Pancreas (tissue), 10 donors: ENCODE data around the gene RSRC2. TPM values are rescaled to one million over a fixed set of nuclear protein-coding genes. Genes with fewer than 3 reads are reported as not detected.

Source experiments
- ATAC-seq, 4 donors: fragments of 200-7000 bp; cut with Tn5 transposase; one replicate each; pipeline versions ENCODE4 v1.8.0 to v1.9.1; 2020; ENCODE audit warnings: mild to moderate bottlenecking in 4 of 4, moderate library complexity in 4 of 4
- DNase-seq, 6 donors: peaks; one replicate each; pipeline ENCODE4 v3.0.0-alpha.2; 2020
- FAIRE-seq: peaks from 2 replicates; lab custom pipeline; 2012; peaks lifted over from hg19 to GRCh38; lab: Jason Lieb, UNC
- H3K27ac ChIP-seq, 4 donors: fragments of 200-600 bp; sonication (generic); 1 replicate in 3 of 4; 2 replicates in 1 of 4; pipeline versions ENCODE4 v1.5.0 to v1.8.0; 2020
- H3K27me3 ChIP-seq, 4 donors: fragments of 200-600 bp; one replicate each; pipeline ENCODE4 v1.8.0; 2021
- H3K36me3 ChIP-seq, 3 donors: fragments of 200-600 bp; sonication (generic) in 1 of 3; one replicate each; pipeline versions ENCODE4 v1.5.0 to v1.8.0; 2020 to 2021
- H3K4me1 ChIP-seq, 3 donors: fragments of 200-600 bp; one replicate each; pipeline ENCODE4 v1.8.0; 2021
- H3K4me3 ChIP-seq, 4 donors: fragments of 200-600 bp; sonication (generic) in 2 of 4; one replicate each; pipeline versions ENCODE4 v1.5.0 to v1.8.0; 2020 to 2021
- H3K9me3 ChIP-seq, 4 donors: fragments of 200-600 bp; one replicate each; pipeline ENCODE4 v1.8.0; 2021
- CTCF ChIP-seq, 4 donors: fragments of 200-600 bp; sonication (generic) in 3 of 4; IDR thresholded peaks; one replicate each; pipeline versions ENCODE4 v1.5.0 to v1.8.0; 2021; ENCODE audit warnings: antibody characterized with exemption in 4 of 4
- WGBS, 2 donors: extraction: QIAGEN DNeasy Blood & Tissue Kit; methylation state at CpG; one replicate each; pipeline ENCODE4 v1.1.7; 2013; 5-methylcytosine and 5-hydroxymethylcytosine counted together
- intact Hi-C, 3 donors: fragments of 100-400 bp; cut with DNase I; formaldehyde crosslinking; loops; one replicate each; pipeline versions ENCODE4 v1.11.1 to v1.14.2; 2022
- polyA plus RNA-seq, 2 donors: library from polyadenylated mRNA; stranded (reverse); fragments of 200-250 nt; gene quantifications; one replicate each; pipeline ENCODE4 v1.2.3, GENCODE V29; 2013
- total RNA-seq, 6 donors: library from RNA; stranded (reverse); fragmentation: NEBNext Ultra II Directional in 4 of 6; extraction: Animal tissue kit (Norgen Biotek cat#: 25700) in 4 of 6; gene quantifications; one replicate each; pipeline versions ENCODE4 v1.2.1 to v1.2.4, GENCODE V29; 2021 to 2023
- donor health status: healthy with polysubstance abuse.
- donor health status: DM: no; HTN: no; CAD: no; lungs with moderate emphysema.
- donor health status: DM: no; HTN: no; CAD: no.
- donor health status: control.
- donor health status: control.
- donor health status: Bipolar disorder and iron deficiency.
- donor health status: DM: yes; HTN: yes; CAD: no.
- donor health status: DM: no; HTN: no; CAD: no.
- donor health status: DM: no; HTN: no; CAD: no.
- donor health status: DM: yes; HTN: yes; CAD: no.

The RSRC2 gene
- total and polyA plus RNA-seq, 8 donors = 17.1 to 70.6 (median 28.2) TPM

- 88 to 95% methylated on average over 7 of the region's 7 CpGs for WGBS, 2 donors
- no peak for TF ChIP-seq CTCF (IDR thresholded peaks at IDR 0.05)
- peaks cover 11 to 23% (median 18%) of the 10 kb centered on the region in 3 donors for H3K4me1 ChIP-seq
- no peaks in the 10 kb centered on the region for H3K9me3 ChIP-seq
- no peak overlapping the region for H3K27ac ChIP-seq
- ATAC-seq (no peak), DNase-seq (no peak), FAIRE-seq (no peak)
- H3K27me3 ChIP-seq = no peaks in the 10 kb centered on the region
- H3K4me3 ChIP-seq = no peak overlapping the region
- intact Hi-C loops = no loop called here
- no peaks in the 10 kb centered on the region for H3K36me3 ChIP-seq
Measured at GRCh38 chr12:122528582-122528981, 1.8 kb upstream of the RSRC2 start.

GRCh38 chr12:122527478-122527944, 775 bp upstream of the RSRC2 start:
- Histone ChIP-seq H3K36me3 (no peaks in the 10 kb centered on the region), H3K4me1 (peaks cover 22 to 33% (median 29%) of the 10 kb centered on the region in 3 donors), H3K4me3 (peak overlapping the region; percentile 20 to 61 (median 42)), H3K27ac (peak overlapping the region in 3 of 4 donors; percentile 17 to 99 (median 96)), H3K27me3 (no peaks in the 10 kb centered on the region), H3K9me3 (no peaks in the 10 kb centered on the region)
- WGBS, 2 donors = 0% methylated on average over 21 of the region's 21 CpGs
- TF ChIP-seq CTCF (IDR thresholded peaks at IDR 0.05) = no peak
- intact Hi-C loops = no loop called here
- DNase-seq (peak in 1 of 6 donors; percentile 21), FAIRE-seq (no peak), ATAC-seq (no peak)

GRCh38 chr12:122523846-122524718, 2.7 kb downstream of the RSRC2 start:
- no peak for TF ChIP-seq CTCF (IDR thresholded peaks at IDR 0.05)
- Histone ChIP-seq H3K9me3 (no peaks in the 10 kb centered on the region), H3K27me3 (no peaks in the 10 kb centered on the region), H3K36me3 (peaks cover 0 to 29% (median 29%) of the 10 kb centered on the region in 3 donors), H3K4me1 (peaks cover 24 to 42% (median 33%) of the 10 kb centered on the region in 3 donors), H3K27ac (peak overlapping the region in 1 of 4 donors; percentile 35), H3K4me3 (peak overlapping the region in 3 of 4 donors; percentile 24 to 61 (median 54))
- intact Hi-C loops = no loop called here
- FAIRE-seq (no peak), DNase-seq (no peak), ATAC-seq (no peak)
- WGBS, 2 donors = 5% methylated on average over 8 of the region's 8 CpGs

- peaks cover 24 to 42% (median 33%) of the 10 kb centered on the region in 3 donors for H3K4me1 ChIP-seq
Measured at GRCh38 chr12:122523280-122523679, 3.5 kb downstream of the RSRC2 start.

More at GRCh38 chr12:122523280-122523679, 3.5 kb downstream of the RSRC2 start:
- Histone ChIP-seq H3K4me3 (peak overlapping the region in 2 of 4 donors; percentile 24 to 54), H3K9me3 (no peaks in the 10 kb centered on the region), H3K27ac (no peak overlapping the region), H3K27me3 (no peaks in the 10 kb centered on the region), H3K36me3 (peaks cover 0 to 37% (median 37%) of the 10 kb centered on the region in 3 donors)
- 28 to 33% methylated on average over 8 of the region's 8 CpGs for WGBS, 2 donors
- no peak for DNase-seq
- FAIRE-seq = no peak
- no peak for TF ChIP-seq CTCF (IDR thresholded peaks at IDR 0.05)
- no peak for ATAC-seq
- intact Hi-C loops = no loop called here
